CD4-positive, alpha-beta T cell (primary cell): ENCODE data around the gene BRF1. TPM values are rescaled to one million over a fixed set of nuclear protein-coding genes. Genes with fewer than 3 reads are reported as not detected.

Experiments used
- ATAC-seq: fragments of 200-7000 bp; cut with Tn5 transposase; one replicate; pipeline ENCODE4 v1.10.0; 2022; ENCODE audit warnings: mild to moderate bottlenecking; ENCODE audit not compliant: poor library complexity
- CTCF ChIA-PET: fragments of 350-600 bp; sonication (Branson Sonifier 250); formaldehyde crosslinking; loops from one replicate; lab custom pipeline; 2021; ENCODE audit warnings: antibody characterized with exemption, inconsistent platforms; lab: Charles Lee
- POLR2A ChIA-PET: fragments of 350-600 bp; sonication (Branson Sonifier 250); formaldehyde crosslinking; loops from one replicate; lab custom pipeline; 2021; ENCODE audit warnings: antibody characterized with exemption, inconsistent platforms; lab: Charles Lee
- DNase-seq, 14 experiments: peaks; one replicate each; pipeline ENCODE4 v3.0.0-alpha.2; 2013 to 2020; ENCODE audit warnings: mixed read lengths in 2 of 14
- H3K27ac ChIP-seq, 2 donors: one replicate each; pipeline versions ENCODE4 v1.5.1 to v1.7.0; 2013; ENCODE audit warnings: low read length in 2 of 2, low read depth in 1 of 2, mild to moderate bottlenecking in 1 of 2
- H3K27me3 ChIP-seq, 2 experiments: 1 replicate in 1 of 2; 2 replicates in 1 of 2; pipeline versions ENCODE4 v1.6.1 to v1.7.0; 2013; ENCODE audit warnings: low read length in 2 of 2, control low read depth in 1 of 2, mild to moderate bottlenecking in 1 of 2, moderate library complexity in 1 of 2; ENCODE audit not compliant: insufficient read depth in 2 of 2, control insufficient read depth in 1 of 2
- H3K36me3 ChIP-seq: one replicate; pipeline ENCODE4 v1.6.1; 2013; ENCODE audit warnings: low read length, control low read depth; ENCODE audit not compliant: insufficient read depth
- H3K4me1 ChIP-seq: one replicate; pipeline ENCODE4 v1.6.1; 2013; ENCODE audit warnings: low read length, control low read depth; ENCODE audit not compliant: insufficient read depth
- H3K4me3 ChIP-seq: one replicate; pipeline ENCODE4 v1.5.1; 2013; ENCODE audit warnings: mild to moderate bottlenecking, low read length, moderate library complexity
- H3K9me3 ChIP-seq, 2 experiments: 1 replicate in 1 of 2; 2 replicates in 1 of 2; pipeline versions ENCODE4 v1.6.1 to v1.7.0; 2013; ENCODE audit warnings: low read length in 2 of 2, mild to moderate bottlenecking in 2 of 2, control low read depth in 1 of 2, moderate library complexity in 1 of 2; ENCODE audit not compliant: control insufficient read depth in 1 of 2, insufficient read depth in 1 of 2
- H3K27ac Mint-ChIP-seq: one replicate; pipeline ENCODE4 v1.8.0; 2020; ENCODE audit warnings: mixed read lengths
- H3K27me3 Mint-ChIP-seq: one replicate; pipeline ENCODE4 v1.8.0; 2021; ENCODE audit warnings: mixed read lengths
- H3K36me3 Mint-ChIP-seq: one replicate; pipeline ENCODE4 v1.8.0; 2021; ENCODE audit warnings: low read depth, mixed read lengths
- H3K4me1 Mint-ChIP-seq: one replicate; pipeline ENCODE4 v1.8.0; 2021; ENCODE audit warnings: low read depth, mixed read lengths
- H3K4me3 Mint-ChIP-seq: one replicate; pipeline ENCODE4 v1.8.0; 2020; ENCODE audit warnings: mild to moderate bottlenecking, mixed read lengths
- H3K9me3 Mint-ChIP-seq: one replicate; pipeline ENCODE4 v1.8.0; 2020; ENCODE audit warnings: mixed read lengths
- CTCF ChIP-seq: fragments of 200-600 bp; IDR thresholded peaks from one replicate; pipeline ENCODE4 v1.8.0; 2022; ENCODE audit warnings: antibody characterized with exemption, mild to moderate bottlenecking
- intact Hi-C, 2 experiments: fragments of 100-400 bp; cut with DNase I in 1 of 2; cut with micrococcal nuclease in 1 of 2; formaldehyde crosslinking; loops; one replicate each; pipeline versions ENCODE4 v1.15.1 to v1.9.0; 2023 to 2025; cut with DNase I, micrococcal nuclease
- total RNA-seq, 174 experiments: library from RNA in 2 of 174; stranded (reverse) in 2 of 174; gene quantifications; one replicate each; pipeline ENCODE4 v1.2.3 and lab custom pipeline; 2021 to 2026

BRF1 gene
- total RNA-seq, 2 experiments from 2014 or later, result 77.4 to 77.7 TPM

GRCh38 chr14:105166571-105167302 lies 134.1 kb downstream of the BRF1 start:
- ATAC-seq (no peak), DNase-seq (no peak)
- Histone ChIP-seq H3K4me1 (peaks cover 33% of the 10 kb centered on the region), H3K36me3 (no peaks in the 10 kb centered on the region), H3K4me3 (no peak overlapping the region), H3K27ac (no peak overlapping the region), H3K27me3 (peaks cover 26 to 28% of the 10 kb centered on the region in 2 experiments), H3K9me3 (peaks cover 0 to 24% of the 10 kb centered on the region in 2 experiments)
- intact Hi-C loops, result loop anchor here in 1 of 2 experiments (5.0 kb wide), 1 partner anchor 74 kb away; no protein-coding TSS in a partner anchor
- Mint-ChIP-seq H3K4me1 (peaks cover 7% of the 10 kb centered on the region), H3K36me3 (no peaks in the 10 kb centered on the region), H3K27me3 (peaks cover 22% of the 10 kb centered on the region), H3K9me3 (no peaks in the 10 kb centered on the region), H3K27ac (no peak overlapping the region), H3K4me3 (peak overlapping the region; percentile 48)
- TF ChIP-seq CTCF, result no peak
- CTCF ChIA-PET, result no interaction called here
- POLR2A ChIA-PET, result no interaction called here

- Mint-ChIP-seq H3K9me3 (no peaks in the 10 kb centered on the region), H3K27me3 (peaks cover 22% of the 10 kb centered on the region), H3K4me3 (no peak overlapping the region), H3K36me3 (no peaks in the 10 kb centered on the region), H3K27ac (no peak overlapping the region), H3K4me1 (peaks cover 7% of the 10 kb centered on the region)
- DNase-seq (no peak), ATAC-seq (no peak)
- intact Hi-C loops, result loop anchor here in 1 of 2 experiments (5.0 kb wide), 1 partner anchor 74 kb away; no protein-coding TSS in a partner anchor
- no peak for TF ChIP-seq CTCF
- ChIA-PET POLR2A (no interaction called here), CTCF (no interaction called here)
- no peak overlapping the region for H3K27ac ChIP-seq
- H3K4me3 ChIP-seq, result no peak overlapping the region
- H3K36me3 ChIP-seq, result no peaks in the 10 kb centered on the region
- peaks cover 0 to 24% of the 10 kb centered on the region in 2 experiments for H3K9me3 ChIP-seq
- peaks cover 25 to 28% of the 10 kb centered on the region in 2 experiments for H3K27me3 ChIP-seq
- H3K4me1 ChIP-seq, result peaks cover 27% of the 10 kb centered on the region
These were observed 134.9 kb downstream of the BRF1 start for GRCh38 chr14:105165761-105166485.

GRCh38 chr14:105165134-105165704 lies 135.6 kb downstream of the BRF1 start:
- Mint-ChIP-seq H3K27me3 (peaks cover 22% of the 10 kb centered on the region), H3K9me3 (no peaks in the 10 kb centered on the region), H3K4me3 (no peak overlapping the region), H3K36me3 (no peaks in the 10 kb centered on the region), H3K4me1 (peaks cover 7% of the 10 kb centered on the region), H3K27ac (no peak overlapping the region)
- ATAC-seq (no peak), DNase-seq (no peak)
- peaks cover 0 to 23% of the 10 kb centered on the region in 2 experiments for H3K9me3 ChIP-seq
- intact Hi-C loops, result loop anchor here in 1 of 2 experiments (5.0 kb wide), 1 partner anchor 73 kb away; no protein-coding TSS in a partner anchor
- peaks cover 20% of the 10 kb centered on the region for H3K4me1 ChIP-seq
- CTCF ChIA-PET, result interaction anchor here (0.9 kb wide), 1 partner anchor 30 kb away, joined by 3 read pairs; no protein-coding TSS in a partner anchor
- no peaks in the 10 kb centered on the region for H3K36me3 ChIP-seq
- H3K4me3 ChIP-seq, result no peak overlapping the region
- peaks cover 18 to 23% of the 10 kb centered on the region in 2 experiments for H3K27me3 ChIP-seq
- no peak overlapping the region for H3K27ac ChIP-seq
- POLR2A ChIA-PET, result no interaction called here
- TF ChIP-seq CTCF, result no peak
